Measurements from ENCODE around the gene SLC39A6.
A peak's percentile ranks its signal among the peaks of the same experiment; 100 is the strongest.

- TF ChIP-seq CTCF (IDR thresholded peaks at IDR 0.05) (peak in 1 of 6 experiments; percentile 24), POLR2A (IDR thresholded peaks at IDR 0.05) (peak in 2 of 4 donors; percentile 43 to 66)
Observed at GRCh38 chr18:36067055-36067957, 61.8 kb downstream of the SLC39A6 start, which contains the start of gene RPRD1A.

All from esophagus squamous epithelium (tissue), 4 donors.